GM18867 (cell line): ENCODE results near the gene ROR2.
"Not testable (repeated sequence)": the region's sequence is repeated elsewhere in the genome, so short reads cannot be mapped to it uniquely, and the experiment has no call there.

Source experiments
- ATAC-seq: cut with Tn5 transposase; IDR thresholded peaks from one replicate; pipeline ENCODE4 v1.9.1; 2021; ENCODE audit warnings: mild to moderate bottlenecking, moderate library complexity; ENCODE audit not compliant: unreplicated experiment

The ROR2 gene

GRCh38 chr9:91658513-91659105 lies 291.4 kb downstream of the ROR2 start:
- no peak for ATAC-seq

- no peak for ATAC-seq
These were observed 292.5 kb downstream of the ROR2 start for GRCh38 chr9:91657501-91657900.

- no peak for ATAC-seq
These were observed 294.4 kb downstream of the ROR2 start for GRCh38 chr9:91655658-91656057.

DNA sequence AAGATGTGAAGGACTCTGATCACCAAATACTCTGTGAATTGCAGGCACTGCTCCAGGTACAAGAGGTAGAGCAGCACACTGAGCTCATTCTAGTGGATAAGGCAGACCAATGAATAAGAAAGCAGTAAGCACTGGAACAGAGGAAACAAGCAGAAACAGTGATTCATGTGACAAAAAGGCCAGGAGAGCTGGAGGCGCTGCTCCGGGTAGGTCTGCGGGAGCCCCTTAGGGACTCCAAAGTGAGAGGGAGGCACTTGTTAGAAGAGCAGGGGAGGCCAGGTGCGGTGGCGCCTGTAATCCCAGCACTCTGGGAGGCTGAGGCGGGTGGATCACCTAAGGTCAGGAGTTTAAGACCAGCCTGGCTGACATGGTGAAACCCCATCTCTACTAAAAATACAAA lies 294.8 kb downstream of the ROR2 start:
- ATAC-seq, result no peak

DNA sequence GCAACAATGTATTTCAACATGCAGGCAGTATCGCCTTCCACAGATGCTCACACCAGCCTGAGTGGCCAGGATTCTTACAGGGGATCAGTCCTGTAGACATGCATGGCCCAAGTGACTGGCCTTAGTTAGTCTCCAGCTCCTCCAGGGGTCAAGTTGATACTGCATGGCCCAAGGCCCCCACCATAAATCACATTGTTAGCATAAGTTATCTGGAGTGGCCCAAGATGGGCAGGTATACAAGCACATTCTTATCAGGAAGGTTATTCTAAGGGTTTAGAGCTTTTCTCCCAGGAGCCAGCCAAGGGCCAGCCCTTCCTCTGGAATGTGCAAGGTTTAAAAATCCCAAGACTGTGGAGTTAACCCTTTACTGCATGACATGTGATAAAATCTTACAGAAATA lies 295.5 kb downstream of the ROR2 start:
- no peak for ATAC-seq

DNA sequence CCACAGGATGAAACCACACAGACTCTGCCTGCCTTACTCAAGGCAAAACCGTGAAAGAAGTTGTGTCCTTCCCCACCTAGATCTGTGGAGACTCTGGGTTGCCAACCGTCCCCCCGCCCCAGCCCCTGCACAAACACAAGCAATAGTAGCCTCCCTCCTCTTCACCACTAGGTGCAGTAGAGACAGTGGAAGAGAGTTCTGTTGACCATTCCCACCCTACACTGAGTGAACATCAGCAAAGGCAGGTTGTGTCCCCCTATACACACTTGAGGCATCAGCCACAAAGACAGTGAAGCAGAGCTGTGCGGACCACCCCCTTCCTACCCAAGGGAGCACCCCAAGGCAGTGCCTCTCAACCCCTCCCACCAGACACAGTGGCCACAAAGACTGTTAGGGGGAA lies 302.7 kb downstream of the ROR2 start:
- ATAC-seq, result no peak

DNA sequence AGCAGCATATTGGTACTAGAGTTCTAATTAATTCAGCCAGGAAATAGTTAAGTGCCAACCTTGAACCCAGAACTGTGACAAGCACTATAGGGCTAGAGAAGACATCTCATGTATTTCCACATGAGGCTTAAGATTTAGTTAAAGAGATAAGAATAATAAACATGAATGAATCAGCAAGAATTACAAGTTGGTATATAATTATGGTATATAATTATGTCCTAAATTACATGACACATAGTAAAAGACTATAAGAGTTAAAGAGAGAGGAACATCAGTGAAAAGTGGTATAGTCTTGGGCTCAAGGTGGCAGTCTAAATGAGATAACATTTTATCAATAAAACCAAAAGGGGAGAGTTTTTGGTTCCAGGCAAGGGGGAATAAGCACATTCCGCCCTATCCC lies 303.3 kb downstream of the ROR2 start:
- ATAC-seq, result no peak

DNA sequence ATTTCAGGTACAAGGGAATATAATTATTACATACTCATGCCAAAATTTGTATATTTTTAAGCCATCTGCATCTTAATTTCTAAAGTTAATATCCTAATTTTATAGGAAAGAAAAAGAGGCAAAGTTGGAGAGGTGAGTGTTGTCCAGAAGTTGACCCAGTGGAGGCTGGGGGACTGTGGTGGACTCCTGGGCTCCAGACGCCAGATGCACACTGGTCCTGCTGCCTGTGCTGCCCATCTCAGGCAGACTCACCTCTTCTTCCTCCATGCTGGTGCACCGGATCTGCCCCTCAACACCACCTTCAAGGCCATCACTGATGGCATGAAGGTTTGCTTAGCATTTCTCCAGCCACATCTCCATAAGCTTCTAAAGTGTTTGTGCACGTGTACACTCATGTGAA lies 305.6 kb downstream of the ROR2 start:
- no peak for ATAC-seq

DNA sequence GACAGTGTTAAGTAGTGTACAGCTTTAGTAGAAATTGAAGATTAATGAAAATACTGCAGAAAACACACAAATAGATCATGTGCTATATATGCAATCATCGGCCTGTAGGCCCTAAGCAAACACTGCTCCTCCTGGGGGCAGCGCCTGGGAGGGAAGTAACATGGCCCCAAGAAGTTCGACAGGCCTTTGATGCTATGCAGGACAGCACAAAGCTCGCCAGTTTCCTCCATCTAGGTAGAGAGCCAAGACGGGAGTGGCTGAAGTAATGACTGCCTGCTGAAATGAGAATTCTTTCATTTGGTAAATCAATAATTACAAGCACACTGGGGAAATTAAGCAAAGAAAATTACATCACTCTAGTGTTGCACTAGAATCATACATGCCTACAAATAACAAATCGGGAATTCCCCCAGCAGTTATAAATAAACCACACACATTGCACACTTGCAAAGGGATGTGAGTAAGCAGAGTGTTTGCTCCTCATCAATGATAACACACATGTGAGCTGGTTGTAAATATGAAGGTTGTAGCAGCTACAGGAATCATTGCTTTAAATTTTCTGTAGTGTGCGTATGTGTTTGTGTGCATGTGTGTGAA lies 306.4 kb downstream of the ROR2 start:
- no peak for ATAC-seq

- no peak for ATAC-seq
These were observed 307.3 kb downstream of the ROR2 start for GRCh38 chr9:91642771-91643170.

GRCh38 chr9:91640428-91640827 lies 309.6 kb downstream of the ROR2 start:
- ATAC-seq, result no peak

GRCh38 chr9:91639054-91639453 lies 311.0 kb downstream of the ROR2 start:
- no peak for ATAC-seq

DNA sequence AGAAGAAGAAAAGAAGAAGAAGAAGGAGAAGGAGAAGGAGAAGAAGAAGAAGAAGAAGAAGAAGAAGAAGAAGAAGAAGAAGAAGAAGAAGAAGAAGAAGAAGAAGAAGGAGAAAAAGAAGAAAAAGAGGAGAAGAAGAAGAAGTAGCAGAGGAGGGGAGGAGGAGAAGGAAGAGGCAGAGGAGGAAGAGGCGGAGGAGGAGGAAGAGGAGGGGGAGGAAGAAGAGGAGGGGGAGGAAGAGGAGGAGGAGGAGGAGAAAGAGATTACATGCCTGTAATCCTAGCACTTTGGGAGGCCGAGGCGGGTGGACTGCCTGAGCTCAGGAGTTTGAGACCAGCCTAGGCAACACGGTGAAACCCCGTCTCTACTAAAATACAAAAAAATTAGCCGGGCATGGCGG lies 315.2 kb downstream of the ROR2 start:
- ATAC-seq, result not testable (repeated sequence)

DNA sequence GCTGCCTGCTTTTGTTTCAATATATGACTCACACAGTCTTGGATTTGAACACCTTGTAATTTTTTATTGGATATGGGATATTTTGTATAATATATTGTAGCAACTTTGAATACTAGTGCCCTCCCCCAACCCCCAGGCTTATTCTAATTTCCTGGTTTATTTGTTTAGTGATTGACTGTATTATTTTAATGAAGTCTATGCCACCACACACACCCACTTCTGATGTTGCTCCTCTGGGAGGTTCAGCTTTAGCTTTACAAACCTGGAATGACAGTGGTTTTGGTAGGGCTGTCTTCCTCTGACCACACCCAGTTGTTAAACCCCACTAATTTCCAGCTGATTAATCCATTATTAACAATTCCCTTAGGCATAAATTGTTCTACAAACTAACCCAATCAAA lies 320.3 kb downstream of the ROR2 start:
- ATAC-seq, result no peak

DNA sequence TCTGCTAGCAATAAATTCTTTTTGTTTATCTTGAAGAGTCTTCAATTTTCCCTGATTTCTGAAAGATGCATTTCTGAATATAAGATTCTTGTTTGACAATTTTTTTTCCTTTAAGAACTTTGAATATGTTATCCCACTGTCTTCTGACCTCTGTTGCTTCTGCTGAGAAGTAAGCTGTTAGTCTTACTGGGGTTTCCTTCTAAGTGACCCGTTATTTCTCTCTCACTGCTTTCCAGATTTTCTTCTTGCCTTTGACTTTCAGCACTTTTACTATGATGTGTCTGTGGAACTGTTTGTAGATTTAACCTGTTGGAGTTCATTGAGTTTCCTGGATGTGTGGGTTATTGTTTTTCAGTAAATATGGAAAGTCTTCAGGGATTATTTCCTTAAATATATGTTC lies 321.1 kb downstream of the ROR2 start:
- ATAC-seq, result no peak

DNA sequence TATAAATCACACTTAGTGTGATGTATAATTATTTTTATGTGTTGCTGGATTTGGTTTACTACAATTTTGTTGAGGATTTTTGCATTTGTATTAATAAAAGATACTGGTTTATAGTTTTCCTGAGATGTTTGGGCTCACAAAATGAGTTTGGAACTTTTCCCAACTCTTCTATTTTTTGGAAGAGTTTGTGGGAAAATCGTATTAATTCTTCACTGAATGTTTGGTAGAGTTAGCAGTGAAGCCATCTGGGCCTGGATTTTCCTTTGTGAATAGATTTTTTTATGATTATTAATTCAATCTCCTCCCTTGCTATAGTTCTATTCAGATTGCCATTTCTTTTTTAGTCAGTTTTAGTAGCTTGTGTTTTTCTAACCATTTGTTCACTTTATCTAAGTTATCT lies 324.7 kb downstream of the ROR2 start:
- no peak for ATAC-seq

GRCh38 chr9:91623004-91623403 lies 327.0 kb downstream of the ROR2 start:
- ATAC-seq, result no peak

- ATAC-seq, result not testable (repeated sequence)
These were observed 327.9 kb downstream of the ROR2 start for GRCh38 chr9:91622121-91622520.

- not testable (repeated sequence) for ATAC-seq
These were observed 336.0 kb downstream of the ROR2 start for GRCh38 chr9:91614044-91614443.

- no peak for ATAC-seq
These were observed 338.4 kb downstream of the ROR2 start for GRCh38 chr9:91611582-91611981.

- no peak for ATAC-seq
These were observed 343.6 kb downstream of the ROR2 start for GRCh38 chr9:91606255-91606995.

DNA sequence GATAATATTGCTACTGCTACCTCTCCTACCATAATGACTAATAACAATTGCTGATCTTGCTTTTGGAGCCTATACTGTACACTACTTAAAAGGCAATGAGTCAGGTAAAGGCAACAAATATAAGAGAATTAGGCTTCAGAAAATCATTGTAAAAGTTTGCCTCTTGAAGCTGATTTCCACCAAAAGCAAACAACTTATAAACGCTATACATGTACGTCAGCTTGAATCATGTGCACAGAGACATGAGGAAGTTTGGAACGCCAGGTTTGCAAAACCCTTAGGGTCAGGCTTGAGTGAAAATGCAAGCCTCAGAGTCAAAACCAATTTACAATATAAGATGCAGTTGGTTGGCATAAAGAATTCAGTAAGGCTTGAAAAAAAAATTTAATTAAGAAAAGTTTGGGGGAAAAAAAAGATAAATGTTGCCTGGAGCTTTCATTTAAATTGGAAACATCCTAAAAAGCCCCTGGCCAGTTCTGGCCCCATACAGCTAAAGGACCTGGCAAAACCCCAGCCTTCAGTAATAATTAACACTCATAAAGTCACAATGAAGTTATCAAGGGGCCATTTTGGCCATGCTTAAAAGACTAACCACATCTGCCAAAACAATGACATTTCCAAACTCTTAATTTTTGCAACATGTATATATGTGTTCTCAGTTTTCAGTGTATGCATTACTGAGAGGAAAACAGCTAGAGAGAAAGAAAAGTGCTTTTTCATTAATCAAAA lies 345.4 kb downstream of the ROR2 start:
- ATAC-seq, result no peak
